WTC11 (cell line): ENCODE measurements around the gene FGF5.

Experiments
- CREB1 ChIP-seq: sonication (generic); formaldehyde crosslinking; IDR thresholded peaks from 2 replicates; pipeline ENCODE4 v1.8.0; 2023; ENCODE audit warnings: mild to moderate bottlenecking, missing genetic modification reagents
- CREM ChIP-seq: sonication (generic); formaldehyde crosslinking; IDR thresholded peaks from 2 replicates; pipeline ENCODE4 v1.8.1; 2022; ENCODE audit warnings: mild to moderate bottlenecking, missing genetic modification reagents, moderate library complexity
- MYBL2 ChIP-seq: sonication (generic); formaldehyde crosslinking; IDR thresholded peaks from 2 replicates; pipeline ENCODE4 v1.8.1; 2023; ENCODE audit warnings: mild to moderate bottlenecking, moderate library complexity, missing genetic modification reagents
- RELA ChIP-seq: sonication (generic); formaldehyde crosslinking; IDR thresholded peaks from 2 replicates; pipeline ENCODE4 v1.8.1; 2022; ENCODE audit warnings: missing genetic modification reagents, mild to moderate bottlenecking, borderline replicate concordance
- SP1 ChIP-seq: sonication (generic); formaldehyde crosslinking; conservative IDR thresholded peaks from 2 replicates; pipeline ENCODE4 v1.8.1; 2022; ENCODE audit warnings: missing genetic modification reagents
- TEAD4 ChIP-seq: sonication (generic); formaldehyde crosslinking; IDR thresholded peaks from 2 replicates; pipeline ENCODE4 v1.8.0; 2022; ENCODE audit warnings: mild to moderate bottlenecking, missing genetic modification reagents
- TP53 ChIP-seq: sonication (generic); formaldehyde crosslinking; IDR thresholded peaks from 2 replicates; pipeline ENCODE4 v1.8.1; 2023; ENCODE audit warnings: mild to moderate bottlenecking, missing genetic modification reagents
- TF ChIP-seq, protein P1 (sequence below): sonication (generic); formaldehyde crosslinking; conservative IDR thresholded peaks from 2 replicates; pipeline ENCODE4 v1.8.1; 2023; ENCODE audit warnings: mild to moderate bottlenecking, low read depth, missing genetic modification reagents, moderate library complexity
- TF ChIP-seq, protein P2 (sequence below): fragments of 200-600 bp; IDR thresholded peaks from 2 replicates; pipeline ENCODE4 v1.8.0; 2022; ENCODE audit warnings: antibody characterized with exemption
- TF ChIP-seq, protein P3 (sequence below): sonication (generic); formaldehyde crosslinking; IDR thresholded peaks from 2 replicates; pipeline ENCODE4 v1.8.1; 2022; ENCODE audit warnings: mild to moderate bottlenecking, moderate library complexity, missing genetic modification reagents
- TF ChIP-seq, protein P4 (sequence below): sonication (generic); formaldehyde crosslinking; IDR thresholded peaks from 2 replicates; pipeline ENCODE4 v1.8.1; 2023; ENCODE audit warnings: mild to moderate bottlenecking, missing genetic modification reagents, moderate library complexity

DNA sequence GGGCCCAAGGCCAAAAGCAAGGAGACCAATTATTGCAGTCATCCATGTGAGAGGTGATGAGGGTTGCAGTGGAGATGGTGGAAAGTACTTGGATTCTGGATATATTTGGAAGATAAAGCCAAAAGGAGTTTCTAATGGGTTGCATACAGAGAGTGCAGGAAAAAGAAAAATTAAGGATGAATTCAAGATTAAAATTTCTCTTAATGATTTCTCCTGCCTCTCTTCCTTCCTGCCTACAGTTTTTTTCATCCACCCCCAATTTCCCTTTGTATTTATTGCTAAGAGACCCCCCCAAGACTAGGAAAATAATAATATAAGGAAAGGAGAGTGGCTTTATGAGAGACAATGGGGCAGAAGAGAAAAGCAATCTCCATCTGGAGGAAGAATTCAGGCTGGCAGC, 8.6 kb upstream of the FGF5 start:
- TF ChIP-seq, protein P1, sequence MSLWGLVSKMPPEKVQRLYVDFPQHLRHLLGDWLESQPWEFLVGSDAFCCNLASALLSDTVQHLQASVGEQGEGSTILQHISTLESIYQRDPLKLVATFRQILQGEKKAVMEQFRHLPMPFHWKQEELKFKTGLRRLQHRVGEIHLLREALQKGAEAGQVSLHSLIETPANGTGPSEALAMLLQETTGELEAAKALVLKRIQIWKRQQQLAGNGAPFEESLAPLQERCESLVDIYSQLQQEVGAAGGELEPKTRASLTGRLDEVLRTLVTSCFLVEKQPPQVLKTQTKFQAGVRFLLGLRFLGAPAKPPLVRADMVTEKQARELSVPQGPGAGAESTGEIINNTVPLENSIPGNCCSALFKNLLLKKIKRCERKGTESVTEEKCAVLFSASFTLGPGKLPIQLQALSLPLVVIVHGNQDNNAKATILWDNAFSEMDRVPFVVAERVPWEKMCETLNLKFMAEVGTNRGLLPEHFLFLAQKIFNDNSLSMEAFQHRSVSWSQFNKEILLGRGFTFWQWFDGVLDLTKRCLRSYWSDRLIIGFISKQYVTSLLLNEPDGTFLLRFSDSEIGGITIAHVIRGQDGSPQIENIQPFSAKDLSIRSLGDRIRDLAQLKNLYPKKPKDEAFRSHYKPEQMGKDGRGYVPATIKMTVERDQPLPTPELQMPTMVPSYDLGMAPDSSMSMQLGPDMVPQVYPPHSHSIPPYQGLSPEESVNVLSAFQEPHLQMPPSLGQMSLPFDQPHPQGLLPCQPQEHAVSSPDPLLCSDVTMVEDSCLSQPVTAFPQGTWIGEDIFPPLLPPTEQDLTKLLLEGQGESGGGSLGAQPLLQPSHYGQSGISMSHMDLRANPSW (CRISPR knock-in tag), result no peak
- no peak for TF ChIP-seq RELA
- TF ChIP-seq, protein P2, sequence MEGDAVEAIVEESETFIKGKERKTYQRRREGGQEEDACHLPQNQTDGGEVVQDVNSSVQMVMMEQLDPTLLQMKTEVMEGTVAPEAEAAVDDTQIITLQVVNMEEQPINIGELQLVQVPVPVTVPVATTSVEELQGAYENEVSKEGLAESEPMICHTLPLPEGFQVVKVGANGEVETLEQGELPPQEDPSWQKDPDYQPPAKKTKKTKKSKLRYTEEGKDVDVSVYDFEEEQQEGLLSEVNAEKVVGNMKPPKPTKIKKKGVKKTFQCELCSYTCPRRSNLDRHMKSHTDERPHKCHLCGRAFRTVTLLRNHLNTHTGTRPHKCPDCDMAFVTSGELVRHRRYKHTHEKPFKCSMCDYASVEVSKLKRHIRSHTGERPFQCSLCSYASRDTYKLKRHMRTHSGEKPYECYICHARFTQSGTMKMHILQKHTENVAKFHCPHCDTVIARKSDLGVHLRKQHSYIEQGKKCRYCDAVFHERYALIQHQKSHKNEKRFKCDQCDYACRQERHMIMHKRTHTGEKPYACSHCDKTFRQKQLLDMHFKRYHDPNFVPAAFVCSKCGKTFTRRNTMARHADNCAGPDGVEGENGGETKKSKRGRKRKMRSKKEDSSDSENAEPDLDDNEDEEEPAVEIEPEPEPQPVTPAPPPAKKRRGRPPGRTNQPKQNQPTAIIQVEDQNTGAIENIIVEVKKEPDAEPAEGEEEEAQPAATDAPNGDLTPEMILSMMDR, result no peak
- no peak for TF ChIP-seq SP1
- no peak for TF ChIP-seq CREB1
- no peak for TF ChIP-seq CREM (CRISPR knock-in tag)
- TF ChIP-seq TP53 (CRISPR knock-in tag), result no peak
- TF ChIP-seq, protein P3, sequence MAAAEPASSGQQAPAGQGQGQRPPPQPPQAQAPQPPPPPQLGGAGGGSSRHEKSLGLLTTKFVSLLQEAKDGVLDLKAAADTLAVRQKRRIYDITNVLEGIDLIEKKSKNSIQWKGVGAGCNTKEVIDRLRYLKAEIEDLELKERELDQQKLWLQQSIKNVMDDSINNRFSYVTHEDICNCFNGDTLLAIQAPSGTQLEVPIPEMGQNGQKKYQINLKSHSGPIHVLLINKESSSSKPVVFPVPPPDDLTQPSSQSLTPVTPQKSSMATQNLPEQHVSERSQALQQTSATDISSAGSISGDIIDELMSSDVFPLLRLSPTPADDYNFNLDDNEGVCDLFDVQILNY, result no peak
- TF ChIP-seq TEAD4, result no peak
- TF ChIP-seq, protein P4, sequence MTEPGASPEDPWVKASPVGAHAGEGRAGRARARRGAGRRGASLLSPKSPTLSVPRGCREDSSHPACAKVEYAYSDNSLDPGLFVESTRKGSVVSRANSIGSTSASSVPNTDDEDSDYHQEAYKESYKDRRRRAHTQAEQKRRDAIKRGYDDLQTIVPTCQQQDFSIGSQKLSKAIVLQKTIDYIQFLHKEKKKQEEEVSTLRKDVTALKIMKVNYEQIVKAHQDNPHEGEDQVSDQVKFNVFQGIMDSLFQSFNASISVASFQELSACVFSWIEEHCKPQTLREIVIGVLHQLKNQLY (CRISPR knock-in tag), result no peak
- TF ChIP-seq MYBL2 (CRISPR knock-in tag), result no peak
